WTC11 (cell line): ENCODE data around the gene SPSB4.

ENCODE experiments used
- CTCF ChIP-seq: fragments of 200-600 bp; IDR thresholded peaks from 2 replicates; pipeline ENCODE4 v1.8.0; 2022; ENCODE audit warnings: antibody characterized with exemption
- JUN ChIP-seq: sonication (generic); formaldehyde crosslinking; IDR thresholded peaks from 2 replicates; pipeline ENCODE4 v1.8.0; 2023; ENCODE audit warnings: mild to moderate bottlenecking, missing genetic modification reagents
- PREB ChIP-seq: sonication (generic); formaldehyde crosslinking; IDR thresholded peaks from 2 replicates; pipeline ENCODE4 v1.8.1; 2022; ENCODE audit warnings: mild to moderate bottlenecking, missing genetic modification reagents, moderate library complexity, borderline replicate concordance
- USF2 ChIP-seq: sonication (generic); formaldehyde crosslinking; IDR thresholded peaks from 2 replicates; pipeline ENCODE4 v1.8.1; 2023; ENCODE audit warnings: mild to moderate bottlenecking, missing genetic modification reagents, moderate library complexity
- ZBTB21 ChIP-seq: sonication (generic); formaldehyde crosslinking; IDR thresholded peaks from 2 replicates; pipeline ENCODE4 v1.8.1; 2023; ENCODE audit warnings: mild to moderate bottlenecking, missing genetic modification reagents, borderline replicate concordance
- ZBTB43 ChIP-seq: sonication (generic); formaldehyde crosslinking; IDR thresholded peaks from 2 replicates; pipeline ENCODE4 v1.8.1; 2023; ENCODE audit warnings: mild to moderate bottlenecking, missing genetic modification reagents

- TF ChIP-seq ZBTB21: no peak
- no peak for TF ChIP-seq CTCF
- no peak for TF ChIP-seq ZBTB43 (CRISPR knock-in tag)
- TF ChIP-seq JUN (CRISPR knock-in tag): no peak
- TF ChIP-seq PREB: no peak
- TF ChIP-seq USF2: no peak
These were observed 95.9 kb downstream of the SPSB4 start for GRCh38 chr3:141146979-141147470.
